Upper lobe of left lung (tissue), 4 donors: Measurements from ENCODE around the gene GNG3.

Source experiments
- EP300 ChIP-seq, 4 donors: sonication (generic); formaldehyde crosslinking; IDR thresholded peaks; one replicate each; pipeline ENCODE4 v1.5.1; 2017; ENCODE audit warnings: antibody characterized with exemption in 4 of 4, control low read depth in 2 of 4
- POLR2A ChIP-seq, 4 donors: fragments of 450-650 bp; IDR thresholded peaks; one replicate each; pipeline ENCODE4 v1.5.1; 2016 to 2017; ENCODE audit warnings: antibody characterized with exemption in 4 of 4, mild to moderate bottlenecking in 2 of 4
- TF ChIP-seq, protein P1 (sequence below), 6 experiments: fragments of 450-650 bp in 4 of 6; fragments of 200-600 bp in 2 of 6; sonication (generic) in 2 of 6; IDR thresholded peaks; one replicate each; pipeline ENCODE4 v1.5.1; 2016 to 2019; ENCODE audit warnings: antibody characterized with exemption in 6 of 6

DNA sequence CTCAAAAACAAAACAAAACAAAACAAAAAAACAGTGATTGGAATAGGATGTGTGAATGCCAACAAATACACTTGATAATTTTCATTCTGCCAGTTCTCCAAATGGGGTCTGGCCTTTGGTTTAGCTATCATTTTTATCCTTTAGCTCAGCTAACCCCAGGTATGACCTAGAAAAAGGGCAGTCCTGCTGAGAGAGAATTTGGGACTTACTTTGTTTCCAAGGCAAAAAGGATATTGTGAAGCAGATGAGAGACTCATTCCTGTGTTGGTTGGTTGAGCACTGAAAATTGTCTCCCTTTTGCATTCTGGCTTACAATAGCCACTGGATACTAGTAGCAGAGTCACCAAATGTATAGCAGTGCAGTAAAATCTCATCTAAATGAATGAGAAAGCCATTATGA, 29.7 kb downstream of the GNG3 start:
- TF ChIP-seq, protein P1, sequence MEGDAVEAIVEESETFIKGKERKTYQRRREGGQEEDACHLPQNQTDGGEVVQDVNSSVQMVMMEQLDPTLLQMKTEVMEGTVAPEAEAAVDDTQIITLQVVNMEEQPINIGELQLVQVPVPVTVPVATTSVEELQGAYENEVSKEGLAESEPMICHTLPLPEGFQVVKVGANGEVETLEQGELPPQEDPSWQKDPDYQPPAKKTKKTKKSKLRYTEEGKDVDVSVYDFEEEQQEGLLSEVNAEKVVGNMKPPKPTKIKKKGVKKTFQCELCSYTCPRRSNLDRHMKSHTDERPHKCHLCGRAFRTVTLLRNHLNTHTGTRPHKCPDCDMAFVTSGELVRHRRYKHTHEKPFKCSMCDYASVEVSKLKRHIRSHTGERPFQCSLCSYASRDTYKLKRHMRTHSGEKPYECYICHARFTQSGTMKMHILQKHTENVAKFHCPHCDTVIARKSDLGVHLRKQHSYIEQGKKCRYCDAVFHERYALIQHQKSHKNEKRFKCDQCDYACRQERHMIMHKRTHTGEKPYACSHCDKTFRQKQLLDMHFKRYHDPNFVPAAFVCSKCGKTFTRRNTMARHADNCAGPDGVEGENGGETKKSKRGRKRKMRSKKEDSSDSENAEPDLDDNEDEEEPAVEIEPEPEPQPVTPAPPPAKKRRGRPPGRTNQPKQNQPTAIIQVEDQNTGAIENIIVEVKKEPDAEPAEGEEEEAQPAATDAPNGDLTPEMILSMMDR (IDR thresholded peaks at IDR 0.05), result no peak
- TF ChIP-seq POLR2A (IDR thresholded peaks at IDR 0.05) (no peak), EP300 (IDR thresholded peaks at IDR 0.05) (no peak)
